NCI-H1092 treated with DMSO at 0.1 percent for 48 hours (cell line): ENCODE results near the gene PLCH1.

ENCODE experiments used
- DNase-seq: peaks from one replicate; lab custom pipeline; 2025; lab: John Stamatoyannopoulos, UW

Gene PLCH1

DNA sequence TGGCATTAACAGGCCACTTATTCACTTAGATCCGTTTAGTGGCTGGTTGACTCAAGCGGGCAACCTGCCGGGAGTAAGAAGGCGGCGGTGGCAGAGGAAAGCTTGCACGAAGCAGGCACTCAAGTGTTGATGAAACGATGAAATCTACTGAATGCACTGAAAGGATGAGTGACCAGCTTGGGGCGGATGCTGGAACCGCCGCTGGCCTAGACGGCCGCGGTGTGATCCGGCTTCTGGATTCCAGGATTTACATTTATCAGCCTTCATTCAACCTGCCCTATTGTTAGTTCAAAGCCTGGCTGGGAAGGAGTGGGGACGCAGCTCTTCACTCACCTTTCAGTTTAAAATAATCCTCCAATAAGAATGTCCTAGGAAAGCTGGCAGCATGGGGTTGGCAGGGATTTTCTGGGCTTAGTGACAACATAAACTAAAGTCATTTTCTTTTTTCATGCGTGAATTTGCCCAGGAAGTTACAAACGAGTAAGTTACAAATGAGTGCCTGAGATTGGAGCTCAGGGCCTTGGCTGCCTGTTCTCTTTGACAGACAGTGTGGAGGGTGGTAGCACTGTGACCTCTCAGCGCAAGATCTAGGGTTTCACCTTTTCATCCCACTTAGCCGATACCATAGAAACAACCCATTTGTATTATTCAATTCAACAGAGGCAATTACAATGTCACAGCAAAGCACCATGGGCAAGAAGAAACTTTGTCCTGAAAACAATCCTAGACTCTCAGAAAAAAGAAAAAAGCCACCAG lies 1.1 kb upstream of the PLCH1 start:
- DNase-seq: peak; percentile 62

DNA sequence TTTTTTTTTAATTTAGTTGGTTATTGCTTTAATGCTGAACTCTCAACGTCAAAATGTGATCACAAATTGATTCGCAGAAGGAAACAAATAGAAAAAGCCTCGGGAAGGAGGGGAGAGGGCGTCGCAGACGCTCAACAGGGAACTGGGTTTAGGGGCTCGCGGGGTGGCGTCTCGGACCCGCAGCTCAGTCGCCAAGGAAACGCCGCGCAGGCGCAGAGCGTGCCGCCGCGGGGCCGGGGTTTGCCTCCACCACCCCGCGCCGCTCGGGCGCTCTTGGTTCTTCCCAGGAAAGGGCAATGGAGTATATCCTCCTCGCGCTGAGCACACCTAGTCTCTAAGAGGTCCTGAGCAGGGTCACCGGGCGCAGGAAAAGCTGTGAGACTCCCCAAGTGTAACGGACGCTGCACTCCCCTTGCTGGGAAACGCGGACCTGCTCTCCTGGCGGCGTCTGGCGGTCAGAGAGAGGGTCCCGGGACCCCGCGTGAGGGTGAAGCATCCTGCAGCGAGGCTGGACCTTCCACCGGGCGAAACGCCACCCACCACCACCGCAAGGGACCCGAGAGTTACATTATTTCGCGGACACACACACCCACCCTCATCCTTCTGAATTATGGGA lies 753 bp downstream of the PLCH1 start:
- peak; percentile 57 for DNase-seq

DNA sequence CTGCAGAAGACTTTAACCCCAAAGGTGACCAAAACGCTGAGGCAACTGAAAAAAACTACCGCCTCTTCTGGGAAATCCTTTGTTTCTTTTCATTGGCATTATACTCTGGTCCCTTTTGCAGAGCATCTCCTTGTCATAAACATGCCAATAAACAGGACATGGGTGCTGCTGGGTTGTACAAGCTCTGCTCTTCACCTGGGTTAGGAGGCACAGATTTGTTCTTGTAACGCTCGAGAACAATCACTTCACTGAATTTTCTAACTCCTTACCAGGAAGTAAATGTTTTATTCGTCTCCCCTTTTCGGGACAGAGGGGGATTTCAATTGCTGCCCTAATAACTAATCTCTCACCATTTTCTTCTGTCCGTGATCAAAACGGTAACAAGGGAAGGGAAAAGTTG lies 1.3 kb downstream of the PLCH1 start:
- DNase-seq: no peak

DNA sequence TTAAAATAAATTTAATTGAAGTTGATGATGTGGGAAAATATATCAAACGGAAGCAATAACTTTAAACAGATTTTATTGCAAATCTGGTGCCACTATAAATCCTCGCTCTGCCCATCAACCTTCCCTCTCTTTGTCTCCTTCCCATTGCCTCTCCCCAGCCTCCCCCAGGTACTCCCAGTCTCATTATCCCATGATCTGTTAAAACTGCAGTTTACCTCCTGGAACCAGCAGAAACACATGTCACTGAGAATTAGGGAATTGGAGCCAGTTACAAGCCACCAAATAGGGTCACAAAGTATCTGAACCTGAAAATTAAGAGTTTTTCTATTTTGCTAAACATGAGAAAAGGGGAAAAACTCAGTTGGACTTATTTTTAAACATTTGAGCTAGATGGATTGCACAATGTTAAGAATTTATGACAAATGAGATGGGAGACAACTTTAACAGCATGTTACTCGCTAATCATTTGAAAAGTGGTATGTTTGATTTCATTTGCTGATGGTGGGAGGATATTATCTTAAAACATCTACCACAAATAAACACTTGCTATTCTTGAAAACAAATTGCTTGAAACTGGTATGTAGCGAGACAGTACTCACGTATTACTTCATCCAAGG lies 2.4 kb downstream of the PLCH1 start:
- DNase-seq: no peak

DNA sequence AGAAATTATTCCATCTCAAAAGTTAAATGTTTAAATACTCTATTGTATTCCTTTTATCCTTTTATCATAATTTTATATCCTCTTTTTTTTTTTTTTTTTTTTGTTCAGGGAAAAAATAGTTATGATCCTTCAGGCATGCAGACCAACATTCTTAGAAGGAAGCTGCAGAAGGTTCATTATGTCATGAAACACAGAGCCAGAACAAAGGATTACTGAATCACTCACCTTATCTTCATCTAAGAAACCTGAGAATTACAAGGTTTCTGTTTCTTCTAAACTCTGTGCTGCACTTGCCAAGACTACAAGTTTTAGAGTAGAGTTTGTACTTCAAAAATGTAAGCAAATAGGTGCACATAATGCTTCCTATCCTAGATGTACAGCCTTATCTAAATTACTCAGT lies 3.3 kb downstream of the PLCH1 start:
- DNase-seq: no peak

DNA sequence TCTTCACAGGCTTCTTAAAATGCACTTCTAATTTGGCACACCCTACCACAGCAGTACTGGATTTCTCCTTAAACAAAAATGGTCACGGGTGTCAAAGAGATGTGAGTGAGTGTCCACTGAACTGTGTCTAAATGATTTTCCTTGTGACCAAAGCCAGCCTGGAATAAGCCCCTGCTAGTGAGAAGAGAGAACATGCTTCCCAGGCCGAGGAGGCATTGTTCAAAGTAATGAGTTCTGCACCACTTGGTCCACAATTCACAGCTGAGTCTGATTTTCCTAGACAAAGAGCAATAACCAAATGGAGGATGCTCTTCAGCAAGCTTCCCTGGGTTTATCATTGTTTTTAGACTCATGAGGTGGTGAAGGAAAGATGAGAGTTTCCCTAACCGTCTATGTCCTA lies 3.8 kb downstream of the PLCH1 start:
- DNase-seq: no peak

DNA sequence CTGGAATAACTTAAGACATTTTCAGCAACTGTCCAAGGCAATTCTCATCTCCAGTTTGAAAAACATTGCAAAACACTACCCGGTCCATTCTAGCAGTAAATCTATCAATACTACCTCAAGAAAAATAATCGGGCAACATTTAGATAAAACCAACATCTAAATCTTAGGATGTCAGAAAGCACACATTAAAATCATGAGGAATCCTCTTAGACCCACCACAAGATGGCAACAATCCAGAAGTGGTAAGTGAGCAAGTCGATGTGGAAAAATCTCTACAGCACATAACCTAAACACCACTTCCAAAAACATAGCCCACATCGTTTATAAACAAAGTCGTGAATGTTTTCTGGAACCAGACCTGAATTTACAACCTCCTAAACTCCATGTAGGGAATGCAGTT lies 5.7 kb downstream of the PLCH1 start:
- no peak for DNase-seq

DNA sequence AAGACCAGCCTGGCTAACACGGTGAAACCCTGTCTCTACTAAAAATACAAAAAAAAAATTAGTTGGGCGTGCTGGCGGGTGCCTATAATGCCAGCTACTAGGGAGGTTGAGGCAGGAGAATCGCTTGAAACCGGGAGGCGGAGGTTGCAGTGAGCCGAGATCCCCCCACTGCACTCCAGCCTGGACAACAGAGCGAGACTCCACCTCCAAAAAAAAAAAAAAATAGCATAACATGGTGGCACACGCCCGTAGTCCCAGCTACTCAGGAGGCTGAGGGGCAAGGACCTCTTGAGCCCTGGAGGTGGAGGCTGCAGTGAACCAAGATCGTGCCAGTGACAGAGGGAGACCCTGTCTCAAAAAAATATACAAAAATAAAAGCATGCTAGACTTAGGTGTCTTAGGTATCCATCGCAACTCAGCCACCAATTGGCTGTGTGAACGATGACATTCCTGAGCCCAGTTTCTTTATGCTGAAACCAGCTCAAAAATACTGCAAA lies 6.2 kb downstream of the PLCH1 start:
- no peak for DNase-seq

DNA sequence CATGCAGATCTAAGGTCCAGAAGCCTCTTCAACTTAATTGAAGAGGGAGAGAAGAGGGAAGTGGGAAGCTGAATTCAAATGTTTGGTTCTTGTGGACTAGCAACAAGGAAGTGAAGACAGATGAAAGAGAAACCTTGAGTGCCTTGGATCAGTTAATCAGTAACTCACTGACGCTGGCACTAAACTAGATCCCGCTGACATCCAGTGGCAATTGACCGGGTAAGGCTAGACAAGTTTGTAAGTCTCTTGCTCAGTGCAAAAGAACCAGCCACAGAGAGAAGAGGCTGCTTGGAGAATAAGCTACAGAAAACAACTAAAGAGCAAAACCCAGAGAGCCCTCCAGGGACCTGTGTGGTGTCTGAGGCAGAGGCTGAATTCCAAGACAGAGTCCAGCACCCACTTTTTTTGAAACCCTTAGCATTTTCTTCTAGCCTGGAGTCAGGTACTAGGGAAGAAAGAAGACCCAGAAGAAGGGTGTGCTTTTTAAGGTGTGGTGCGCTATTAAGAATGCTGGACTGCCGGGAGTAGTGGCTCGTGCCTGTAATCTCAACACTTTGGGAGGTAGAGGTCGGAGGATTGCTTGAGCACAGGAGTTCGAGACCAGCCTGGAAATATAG lies 6.9 kb downstream of the PLCH1 start:
- no peak for DNase-seq

DNA sequence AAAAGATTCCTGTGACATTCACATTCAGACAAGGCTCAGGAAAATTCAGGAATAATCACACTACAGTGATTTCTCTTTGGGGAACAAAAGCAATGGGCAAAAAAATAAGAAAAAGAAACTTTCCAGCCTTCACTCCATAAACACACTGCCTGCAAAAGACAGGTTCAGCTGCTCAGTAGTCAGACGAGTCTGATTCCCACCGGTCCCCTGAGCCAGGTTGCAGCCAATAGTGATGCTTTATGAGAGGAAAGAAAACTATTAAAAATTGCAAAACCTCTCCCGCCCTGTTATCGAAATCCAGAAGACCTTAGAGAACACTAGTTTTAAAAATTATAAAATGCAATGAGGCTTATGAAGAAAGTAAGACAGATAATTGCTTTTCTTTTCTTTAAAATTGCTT lies 8.5 kb downstream of the PLCH1 start:
- no peak for DNase-seq

DNA sequence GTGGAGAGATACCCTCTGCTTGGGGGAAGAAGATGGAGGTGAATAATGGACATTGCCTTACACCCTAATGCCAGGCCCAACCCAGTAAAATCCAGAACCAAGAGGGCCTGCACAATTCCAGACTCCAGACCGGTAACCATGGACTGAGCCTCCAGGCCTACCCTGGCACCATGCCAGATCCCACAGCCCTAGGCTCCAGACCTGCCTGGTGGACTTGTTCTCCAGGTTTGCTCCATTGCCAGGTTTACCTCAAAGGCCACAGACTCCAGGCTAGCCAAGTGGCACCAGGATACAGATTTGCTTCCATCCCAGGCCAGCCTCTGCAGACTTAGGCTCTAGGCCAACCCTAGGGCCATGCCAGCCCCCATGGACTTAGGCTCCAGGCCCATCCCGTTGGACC lies 14.0 kb downstream of the PLCH1 start:
- DNase-seq: no peak

DNA sequence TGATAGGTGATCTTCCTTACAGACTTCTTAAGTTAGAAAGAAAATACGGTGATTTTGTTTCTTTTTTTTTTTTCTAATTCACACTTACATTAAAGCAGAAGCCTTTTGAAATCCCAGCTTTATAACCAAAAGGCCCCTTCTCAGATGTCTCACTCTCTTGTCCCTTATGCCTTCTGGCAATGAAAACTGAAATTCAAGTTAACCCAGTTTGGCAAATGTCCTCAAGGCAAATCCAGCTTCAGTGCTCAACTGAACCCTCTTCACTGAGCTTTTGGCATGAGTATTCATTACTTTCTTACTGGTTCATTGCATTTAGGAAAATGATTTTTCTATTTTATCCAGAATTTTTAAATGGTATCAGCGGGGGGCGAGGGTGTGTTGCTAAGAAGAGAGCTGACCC lies 17.0 kb downstream of the PLCH1 start:
- DNase-seq: no peak

DNA sequence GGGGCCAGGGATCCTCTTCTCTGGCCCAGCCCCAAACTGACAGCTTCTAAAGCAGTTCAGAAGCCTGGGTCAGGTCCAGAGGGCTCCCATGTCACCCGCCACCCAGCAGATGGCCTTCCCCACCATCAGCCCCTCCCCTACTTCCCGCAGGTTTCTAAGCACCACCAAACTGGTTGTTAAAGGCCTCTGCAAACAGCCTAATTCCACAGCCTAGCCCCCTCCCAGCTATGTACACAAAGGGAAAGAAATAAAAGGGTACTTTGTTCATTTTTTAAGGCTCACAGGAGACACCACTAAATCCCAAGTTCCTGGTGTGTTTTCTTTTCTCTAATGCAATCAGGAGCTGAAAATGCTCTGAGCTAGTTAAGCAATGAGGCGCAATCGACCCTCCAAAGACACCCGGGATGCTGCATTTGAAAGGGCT lies 30.6 kb downstream of the PLCH1 start:
- DNase-seq: peak; percentile 22

DNA sequence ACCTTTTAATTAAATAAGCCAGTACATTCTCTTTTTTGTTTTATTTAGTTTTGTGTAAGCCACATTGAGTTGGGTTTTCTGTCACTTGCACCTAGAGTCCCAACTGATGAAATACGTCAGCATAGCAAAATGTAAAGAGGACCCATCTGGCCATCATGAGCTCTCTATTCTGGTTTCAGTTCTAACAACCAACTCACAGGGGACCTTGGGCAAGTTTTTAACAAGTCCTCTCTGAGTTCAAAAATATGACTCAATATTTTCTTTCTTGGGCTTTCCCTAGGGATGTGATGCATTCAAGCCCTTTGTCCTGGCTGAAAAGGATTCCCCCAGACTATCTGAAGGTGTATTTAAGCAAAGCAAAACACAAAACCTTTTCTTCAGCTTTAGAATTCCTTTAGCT lies 32.9 kb downstream of the PLCH1 start:
- no peak for DNase-seq

DNA sequence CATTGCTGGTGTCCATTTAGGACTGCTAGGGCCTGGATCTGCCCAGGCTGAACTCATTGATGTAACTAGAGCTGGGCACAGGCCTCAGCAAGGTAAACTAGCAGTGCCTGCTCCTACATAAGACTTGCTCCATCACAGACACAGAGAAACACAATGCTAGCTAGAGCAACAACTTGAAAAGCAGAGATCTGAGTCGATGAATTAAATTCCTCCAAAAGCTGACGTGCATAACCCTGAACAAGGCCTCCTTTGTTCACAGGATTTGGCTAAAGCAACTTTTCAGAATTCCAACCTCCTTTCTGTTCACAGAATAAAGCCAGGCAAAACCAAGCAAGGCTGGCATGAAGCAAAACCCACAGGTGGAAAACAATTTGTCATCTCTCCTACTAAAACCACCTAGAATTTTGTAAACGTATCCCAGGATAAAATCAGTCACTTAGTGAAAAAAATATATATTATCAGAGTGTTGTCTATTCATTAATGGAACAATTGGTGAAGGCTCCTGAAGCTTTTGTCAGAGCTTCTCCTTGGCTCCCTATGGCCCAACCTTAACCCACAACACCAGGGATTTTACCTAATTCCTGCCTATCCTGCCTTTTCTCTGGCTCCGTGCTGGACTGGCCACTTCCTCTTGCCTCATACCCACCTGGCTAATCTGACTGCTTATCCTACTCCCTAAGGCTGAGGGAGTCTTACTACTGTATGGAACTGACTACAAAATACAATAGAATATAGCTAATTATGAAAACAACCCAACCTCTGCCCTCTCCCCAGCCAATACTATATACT lies 39.9 kb downstream of the PLCH1 start:
- no peak for DNase-seq

DNA sequence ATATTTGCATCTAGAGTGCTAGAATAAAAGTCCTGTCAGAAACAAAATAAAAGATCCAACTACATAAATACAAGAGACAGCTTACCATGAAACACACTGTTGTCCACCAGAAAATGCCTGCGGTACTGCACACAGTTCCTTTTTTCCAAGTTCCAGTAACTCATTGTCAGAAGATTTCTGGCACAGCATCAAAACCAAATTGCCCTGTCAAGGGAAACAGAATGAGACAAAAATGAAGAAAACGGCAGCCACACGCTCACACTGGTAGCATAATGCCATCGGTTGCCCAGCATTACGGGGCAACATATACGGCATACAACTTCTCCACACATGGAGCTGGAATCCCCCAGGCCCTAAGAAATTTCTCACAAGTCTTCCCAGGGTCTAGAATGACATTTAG lies 40.8 kb downstream of the PLCH1 start:
- DNase-seq: no peak

DNA sequence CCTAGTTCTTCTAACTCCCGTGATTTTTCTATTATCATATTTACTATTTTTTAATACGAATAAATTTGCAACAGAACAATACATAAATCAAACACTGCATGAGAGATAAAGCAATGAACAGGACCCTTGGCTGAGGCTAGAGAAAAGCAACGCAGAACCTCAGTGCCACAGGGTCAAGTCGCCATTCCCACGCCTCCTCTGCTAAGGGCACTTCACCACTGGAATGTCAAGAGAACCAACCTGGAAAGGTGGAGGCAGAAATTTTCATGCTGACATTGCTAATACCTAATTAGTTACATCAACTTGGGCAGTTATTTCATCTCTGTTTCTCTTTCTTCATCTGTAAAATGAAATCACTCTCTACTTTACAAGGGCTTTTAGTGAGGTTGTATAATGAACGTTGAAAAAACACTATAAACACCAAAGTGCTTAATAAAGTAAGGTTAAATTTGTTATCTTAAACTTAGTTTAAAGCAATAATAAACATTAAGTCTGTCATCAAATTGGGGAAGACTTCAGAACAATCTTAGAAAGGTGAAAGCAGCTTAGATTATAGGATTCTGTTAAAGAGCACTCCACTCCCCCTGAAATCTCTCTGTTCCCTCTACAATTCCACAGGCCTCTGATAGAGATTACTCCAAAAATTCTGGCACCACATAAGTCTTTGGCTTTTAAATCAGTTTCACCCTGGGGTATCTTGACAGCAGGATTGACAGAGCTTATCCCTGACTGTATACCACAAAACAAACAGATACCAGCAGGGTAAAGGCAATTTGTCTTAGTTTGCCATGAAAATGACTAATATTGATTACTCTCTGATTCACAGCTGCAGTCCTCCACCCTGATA lies 41.9 kb downstream of the PLCH1 start:
- DNase-seq: no peak

DNA sequence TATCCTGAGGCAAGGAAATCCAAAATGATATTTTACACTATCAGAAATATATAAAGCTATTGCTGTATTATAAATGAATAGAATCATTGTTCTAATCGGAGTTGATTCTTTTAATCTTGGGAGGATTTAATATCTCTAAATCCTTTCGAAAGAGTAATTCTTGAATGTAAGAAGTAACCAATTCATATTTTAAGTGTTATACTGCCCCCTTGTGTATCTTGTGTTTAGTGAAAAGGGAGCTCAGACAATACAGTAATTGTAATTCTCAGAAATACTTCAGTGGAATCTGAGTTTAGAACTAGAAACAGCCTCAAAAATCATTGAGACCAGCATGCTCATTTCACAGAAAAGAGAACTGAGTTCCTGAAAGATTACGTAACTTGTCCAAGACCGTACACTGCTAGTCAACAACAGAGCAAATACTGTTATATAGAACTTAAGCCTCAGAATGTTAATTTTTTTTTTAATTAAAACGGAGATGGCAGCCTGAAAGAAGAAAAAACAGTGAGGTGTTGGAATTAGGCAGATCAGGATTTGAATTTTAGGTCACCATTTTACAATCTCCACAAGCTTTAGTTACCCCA lies 42.9 kb downstream of the PLCH1 start:
- DNase-seq: peak; percentile 62

DNA sequence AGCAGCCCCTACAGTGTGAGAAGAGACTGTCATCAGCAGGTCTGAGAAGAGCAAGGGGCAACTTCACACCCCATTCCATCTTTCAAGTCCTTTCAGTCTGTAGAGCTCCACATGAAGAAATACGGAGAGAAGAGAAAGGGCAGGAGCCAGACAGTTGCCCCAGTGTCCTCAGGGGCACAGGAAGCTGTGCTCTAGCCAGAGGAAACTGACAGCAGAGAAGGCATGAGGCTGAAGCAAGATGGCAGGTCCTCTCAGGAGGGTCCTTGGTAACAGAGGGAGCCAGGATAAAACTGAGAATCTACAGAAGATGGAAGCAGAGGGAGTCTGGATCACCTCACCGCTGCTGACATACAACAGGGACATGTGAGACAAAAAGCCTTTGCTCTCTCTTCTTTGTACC lies 47.3 kb downstream of the PLCH1 start:
- DNase-seq: no peak

DNA sequence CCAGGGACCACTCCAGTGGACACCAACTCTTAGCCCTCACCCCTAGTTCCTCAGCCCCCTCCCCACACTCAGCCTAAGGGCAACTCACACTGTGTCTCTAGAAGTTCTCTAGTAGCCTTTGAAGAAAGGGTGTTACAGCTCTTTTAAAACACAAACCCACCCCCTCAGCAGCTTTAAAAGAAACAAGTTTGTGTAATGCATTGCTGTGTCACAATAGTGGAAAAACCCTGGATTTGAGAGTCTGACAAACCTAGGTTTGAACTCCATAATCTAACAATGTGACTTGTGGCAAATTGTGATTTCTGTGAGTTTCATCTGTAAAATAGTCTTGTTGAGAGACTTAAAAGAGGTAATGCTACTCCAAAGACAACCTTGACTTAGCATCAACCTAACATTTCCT lies 54.0 kb downstream of the PLCH1 start:
- no peak for DNase-seq

DNA sequence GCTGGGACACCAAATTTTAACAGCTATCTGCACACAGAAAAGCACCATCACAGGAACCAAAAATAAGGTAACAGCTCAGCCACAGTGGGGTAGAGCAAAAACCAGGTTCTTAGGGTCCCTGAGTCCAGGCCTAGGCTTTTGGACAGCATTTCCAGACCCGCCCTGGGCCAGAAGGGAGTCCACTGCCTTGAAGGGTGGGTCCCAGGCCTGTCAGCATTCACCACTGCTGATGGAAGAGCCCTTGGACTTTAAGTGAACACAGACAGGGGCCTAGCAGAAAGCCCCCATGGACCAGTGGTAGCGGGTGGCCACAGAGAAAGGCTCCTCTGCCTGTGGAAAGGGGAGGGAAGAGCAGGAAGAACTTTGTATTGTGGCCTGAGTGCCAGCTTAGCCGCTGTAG lies 56.4 kb downstream of the PLCH1 start:
- DNase-seq: no peak
